Measurements from ENCODE around the gene MYMK. TPM values are rescaled to one million over a fixed set of nuclear protein-coding genes. Genes with fewer than 3 reads are reported as not detected.

MYMK gene
- total and polyA plus RNA-seq, 2 of the 8 experiments (the other 6 are each of a cell fraction or from before 2014, with no cell fraction given) = not detected

GRCh38 chr9:133538176-133538575 lies 13.4 kb upstream of the MYMK start:
- Histone ChIP-seq H3K56ac (replicated peaks; ENCODE audit: insufficient read length, low read depth, low read length) (no peak overlapping the region), H4K20me1 (replicated peaks in 1 of 2; ENCODE audit: control insufficient read depth in 1 of 2, insufficient read depth in 2 of 2, low read length in 2 of 2) (no peaks in the 10 kb centered on the region), H3K27me3 (replicated peaks in 1 of 4; ENCODE audit: control insufficient read depth in 3 of 4, extremely low read depth in 1 of 4, insufficient read depth in 3 of 4, low read length in 3 of 4) (peaks cover 0 to 26% (median 19%) of the 10 kb centered on the region in 4 experiments; a peak in 6 of 7 replicates), H3K4me1 (replicated peaks in 1 of 4; ENCODE audit: control insufficient read depth in 3 of 4, insufficient read depth in 4 of 4, low read length in 3 of 4) (peaks cover 0 to 45% (median 23%) of the 10 kb centered on the region in 4 experiments; a peak in 6 of 7 replicates), H2BK20ac (ENCODE audit: low read length) (no peak overlapping the region), H2BK15ac (ENCODE audit: low read length) (no peak overlapping the region; the same call in 1 of the 2 replicates), H3K4me3 (ENCODE audit: extremely low read depth in 1 of 4, insufficient read depth in 2 of 4, low read depth in 3 of 4, low read length in 4 of 4) (no peak overlapping the region), H2BK5ac (ENCODE audit: low read depth, low read length) (peak overlapping the region; percentile 66; the same call in 1 of the 2 replicates), H3K79me2 (ENCODE audit: control insufficient read depth in 1 of 2, insufficient read depth in 2 of 2, low read length in 2 of 2) (no peaks in the 10 kb centered on the region), H3K36me3 (ENCODE audit: control insufficient read depth in 2 of 4, insufficient read depth in 4 of 4, low read length in 3 of 4) (no peaks in the 10 kb centered on the region), H3K4ac (replicated peaks; ENCODE audit: insufficient read length, low read depth, low read length) (no peak overlapping the region), H4K8ac (ENCODE audit: extremely low read depth, insufficient read depth, low read length) (no peak overlapping the region), H3K27ac (ENCODE audit: low read depth, low read length) (no peak overlapping the region), H3K79me1 (ENCODE audit: low read depth, low read length) (no peaks in the 10 kb centered on the region), H2AFZ (ENCODE audit: low read length) (no peak overlapping the region), H3K23me2 (ENCODE audit: low read depth, low read length) (peaks cover 2% of the 10 kb centered on the region; the same call in 1 of the 2 replicates), H2BK120ac (replicated peaks; ENCODE audit: low read depth, low read length) (no peak overlapping the region), H4K91ac (replicated peaks; ENCODE audit: insufficient read length, low read length) (peak overlapping the region; percentile 48), H2AK5ac (ENCODE audit: low read depth, low read length) (no peak overlapping the region), H3K14ac (ENCODE audit: insufficient read length) (no peak overlapping the region), H2BK12ac (ENCODE audit: low read depth, low read length) (0 out of 2 replicates have a peak overlapping the region, but pooled peaks have one; percentile 23), H3K18ac (ENCODE audit: extremely low read depth, low read length) (no peak overlapping the region), H3K9ac (replicated peaks in 1 of 4; ENCODE audit: extremely low read depth in 1 of 4, low read depth in 3 of 4, low read length in 3 of 4) (no peak overlapping the region), H3K23ac (ENCODE audit: insufficient read length) (no peak overlapping the region), H4K5ac (ENCODE audit: insufficient read length, low read depth, low read length) (no peak overlapping the region), H3K4me2 (ENCODE audit: insufficient read depth in 1 of 2, low read depth in 2 of 2, low read length in 2 of 2) (no peak overlapping the region), H3K9me3 (ENCODE audit: insufficient read depth in 2 of 2, low read depth in 1 of 2, low read length in 1 of 2) (no peaks in the 10 kb centered on the region)
- FAIRE-seq = no peak
- ChIA-PET CTCF (ENCODE audit: partially characterized antibody) (interaction anchor here (1.0 to 4.2 kb wide), 9 partner anchors 8 to 245 kb away, joined by 3 to 26 read pairs (median 3); no protein-coding TSS in a partner anchor), POLR2A (ENCODE audit: partially characterized antibody) (interaction anchor here (1.0 to 2.8 kb wide), 2 partner anchors 10 to 22 kb away, joined by 3 to 11 read pairs; no protein-coding TSS in a partner anchor)
- TF ChIP-seq JUND (IDR thresholded peaks at IDR 0.05; ENCODE audit: low read length) (no peak), SP1 (IDR thresholded peaks at IDR 0.05; ENCODE audit: low read depth, low read length) (no peak), BRCA1 (IDR thresholded peaks at IDR 0.05; ENCODE audit: low read depth, low read length) (no peak), EZH2 (IDR thresholded peaks at IDR 0.05; ENCODE audit: low read depth, low read length, severe bottlenecking) (no peak), EP300 (IDR thresholded peaks at IDR 0.05; ENCODE audit: borderline replicate concordance in 1 of 2, low read depth in 2 of 2, low read length in 2 of 2) (no peak), RXRA (IDR thresholded peaks at IDR 0.05; ENCODE audit: insufficient read depth, low read depth, low read length) (no peak)
- WGBS, 2 experiments (ENCODE audit: extremely low coverage in 1 of 2, insufficient coverage in 1 of 2, insufficient read length in 1 of 2, insufficient replicate concordance in 2 of 2, low coverage in 1 of 2, low lambda C conversion rate in 2 of 2, missing lambda C conversion rate in 1 of 2) = 92% methylated on average over 14 of the region's 14 CpGs; no CpG with 5 or more reads in 1 of the 2 experiments
- DNase-seq (ENCODE audit: low read depth in 1 of 2, low spot score in 2 of 2) = no peak
